ENCODE results near the gene CHID1.

Gene CHID1

DNA sequence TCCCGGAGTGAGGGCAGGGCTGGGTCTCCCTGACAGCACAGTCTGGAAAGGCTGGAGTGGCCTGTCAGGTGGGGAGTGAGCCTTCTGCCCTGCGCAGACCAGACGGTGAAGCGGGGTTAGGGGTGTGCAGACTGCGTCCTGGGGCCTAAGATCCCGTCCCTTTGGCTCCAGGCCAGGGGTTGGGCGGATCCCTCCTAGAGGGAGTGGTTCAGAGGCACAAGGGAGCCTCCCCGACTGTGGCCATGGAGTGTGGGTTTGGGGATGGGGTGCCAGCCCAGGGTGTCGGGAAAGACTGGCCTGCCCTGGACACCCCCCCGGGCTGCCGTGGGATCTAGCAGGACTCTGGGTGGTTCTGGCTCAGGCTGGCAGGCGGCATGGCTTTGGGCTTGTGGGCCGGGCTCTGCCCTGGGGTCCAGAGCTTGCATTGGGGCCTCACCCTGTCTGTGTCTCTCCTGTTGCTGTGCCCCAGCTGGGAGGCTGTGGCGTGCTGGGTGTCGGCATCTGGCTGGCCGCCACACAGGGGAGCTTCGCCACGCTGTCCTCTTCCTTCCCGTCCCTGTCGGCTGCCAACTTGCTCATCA lies 48.4 kb downstream of the CHID1 start:
- no peak for DNase-seq

DNA sequence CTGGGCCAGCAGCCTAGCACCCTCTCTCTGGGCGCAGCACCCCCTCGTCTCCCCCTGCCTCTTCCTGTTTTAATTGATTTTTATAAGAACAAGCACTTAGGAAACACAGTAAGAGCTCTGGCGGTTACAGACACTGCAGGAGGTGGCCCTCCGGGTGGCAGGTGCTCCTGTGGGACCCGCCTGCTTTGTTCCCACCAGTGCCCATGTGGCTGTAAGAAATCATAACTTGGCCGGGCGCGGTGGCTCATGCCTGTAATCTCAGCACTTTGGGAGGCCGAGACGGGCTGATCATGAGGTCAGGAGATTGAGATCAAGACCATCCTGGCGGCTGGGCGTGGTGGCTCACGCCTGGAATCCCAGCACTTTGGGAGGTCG lies 49.5 kb downstream of the CHID1 start:
- DNase-seq: no peak

DNA sequence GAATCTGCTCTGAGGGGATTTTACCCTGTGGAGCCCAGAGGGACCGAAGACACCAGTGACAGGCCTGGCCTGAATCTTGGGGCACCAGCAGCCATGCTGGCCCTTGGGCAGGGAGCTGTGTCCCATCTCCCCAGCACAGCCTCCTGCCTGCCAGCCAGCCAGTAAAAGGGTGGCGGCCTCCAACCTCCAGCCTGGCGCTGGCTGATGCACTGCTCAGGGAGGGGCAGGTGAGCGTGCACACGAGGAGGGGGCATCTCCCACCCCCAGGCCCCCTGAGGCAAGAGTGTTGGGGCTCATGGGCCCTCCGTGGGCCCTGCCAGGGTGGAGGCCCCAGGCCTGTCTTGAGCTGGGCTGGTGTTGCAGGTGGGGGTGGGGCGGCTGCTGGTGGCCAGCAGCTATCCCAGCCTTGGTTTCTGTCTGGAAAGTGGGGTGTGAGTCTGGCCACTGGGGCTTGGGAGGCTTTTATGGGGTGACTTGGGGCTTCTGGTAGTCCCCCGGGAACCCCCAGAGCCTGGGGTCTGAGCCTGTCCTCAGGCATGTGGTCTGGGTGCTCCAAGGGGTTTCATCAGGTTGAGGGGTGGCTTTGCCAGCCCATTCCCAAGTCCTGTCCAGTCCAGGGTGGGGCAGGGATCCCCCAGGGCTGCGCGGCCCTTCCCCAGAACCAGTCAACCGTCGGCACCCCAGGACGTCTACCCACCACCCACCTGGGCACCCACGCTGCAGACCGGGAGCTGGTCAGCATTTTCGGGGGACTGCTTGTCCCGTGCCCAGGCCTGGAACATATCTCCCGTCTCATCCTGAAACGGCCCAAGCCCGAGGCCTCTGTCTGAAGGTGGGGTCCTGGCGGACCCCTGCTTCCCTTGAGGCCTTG lies 50.1 kb downstream of the CHID1 start:
- no peak for DNase-seq

DNA sequence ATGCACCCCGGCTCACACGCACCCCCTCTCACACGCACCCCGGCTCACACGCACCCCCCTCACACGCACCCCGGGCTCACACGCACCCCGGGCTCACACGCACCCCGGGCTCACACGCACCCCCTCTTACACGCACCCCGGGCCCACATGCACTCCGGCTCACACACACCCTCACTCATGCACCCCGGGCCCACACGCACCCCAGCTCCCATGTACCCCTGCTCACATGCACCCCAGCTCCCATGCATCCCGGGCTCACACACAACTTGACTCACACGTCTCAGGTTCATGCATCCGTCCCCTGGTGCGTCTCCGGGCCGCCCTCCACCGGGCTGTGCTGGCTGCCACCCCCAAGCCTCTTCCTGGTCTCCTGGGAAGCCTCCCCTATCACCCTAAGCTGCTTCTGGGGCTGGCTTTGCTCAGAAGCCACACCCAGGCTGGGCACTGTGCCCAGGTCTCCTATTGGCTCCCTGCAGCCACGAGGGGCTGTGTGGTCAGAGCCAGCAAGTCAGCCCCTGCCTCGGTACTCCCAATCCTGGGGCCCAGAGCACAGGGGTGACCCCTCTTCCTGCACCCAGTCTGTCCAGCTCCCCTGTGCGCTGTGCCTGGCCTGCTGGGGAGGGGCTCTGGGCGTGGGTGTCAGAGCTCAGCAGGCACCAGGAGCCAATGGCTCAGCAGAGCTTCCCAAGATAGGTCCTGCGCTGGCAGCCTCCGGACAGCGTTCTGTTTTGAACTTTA lies 51.0 kb downstream of the CHID1 start:
- no peak for DNase-seq

DNA sequence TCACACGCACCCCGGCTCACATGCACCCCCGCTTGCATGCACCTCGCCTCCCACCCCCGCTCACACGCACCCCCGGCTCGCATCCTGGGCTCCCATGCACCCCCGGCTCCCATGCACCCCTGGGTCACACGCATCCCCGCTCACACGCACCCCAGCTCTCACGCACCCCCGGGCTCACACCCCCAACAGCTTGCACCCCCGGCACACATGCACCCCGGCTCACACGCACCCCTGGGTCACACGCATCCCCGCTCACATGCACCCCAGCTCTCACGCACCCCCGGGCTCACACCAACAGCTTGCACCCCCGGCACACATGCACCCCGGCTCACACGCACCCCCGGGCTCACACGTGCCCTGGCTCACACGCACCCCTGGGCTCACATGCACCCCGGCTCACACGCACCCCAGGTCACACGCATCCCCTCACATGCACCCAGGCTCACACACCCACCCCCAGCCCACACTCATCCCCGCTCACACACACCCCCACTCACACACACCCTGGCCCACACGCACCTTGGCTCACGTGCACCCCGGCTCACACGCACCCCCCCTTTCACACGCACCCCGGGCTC lies 51.8 kb downstream of the CHID1 start:
- DNase-seq: no peak

DNA sequence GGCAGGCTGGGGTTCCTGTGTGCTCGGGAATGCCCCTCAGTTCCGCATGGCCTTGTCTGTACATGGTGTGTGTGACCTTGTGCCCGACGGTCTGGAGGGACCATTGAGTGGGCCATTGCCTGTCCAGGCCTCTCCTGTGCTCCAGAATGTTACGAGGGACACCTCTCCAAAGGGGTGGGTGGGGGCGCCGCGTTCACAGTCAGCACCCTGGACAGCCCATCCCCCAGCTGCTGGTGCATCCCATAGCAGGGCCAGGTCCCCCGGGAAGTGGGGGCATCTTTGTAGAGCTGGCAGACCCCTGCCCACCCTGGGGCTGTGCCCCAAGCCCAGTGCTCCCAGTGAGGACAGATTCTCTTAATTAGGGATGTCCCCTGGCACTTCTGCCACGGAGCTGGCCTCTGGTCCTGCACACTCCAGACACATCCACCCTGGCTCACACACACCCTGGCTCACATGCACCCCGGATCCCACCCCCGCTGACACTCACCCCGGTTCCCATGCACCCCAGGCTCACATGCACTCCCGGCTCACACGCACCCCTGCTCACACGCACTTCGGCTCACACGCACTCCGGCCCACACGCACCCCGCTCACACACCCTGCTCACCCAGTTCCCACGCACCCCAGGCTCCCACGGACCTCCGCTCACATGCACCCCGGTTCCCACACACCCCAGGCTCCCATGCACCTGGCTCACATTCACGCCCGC lies 52.4 kb downstream of the CHID1 start:
- no peak for DNase-seq

DNA sequence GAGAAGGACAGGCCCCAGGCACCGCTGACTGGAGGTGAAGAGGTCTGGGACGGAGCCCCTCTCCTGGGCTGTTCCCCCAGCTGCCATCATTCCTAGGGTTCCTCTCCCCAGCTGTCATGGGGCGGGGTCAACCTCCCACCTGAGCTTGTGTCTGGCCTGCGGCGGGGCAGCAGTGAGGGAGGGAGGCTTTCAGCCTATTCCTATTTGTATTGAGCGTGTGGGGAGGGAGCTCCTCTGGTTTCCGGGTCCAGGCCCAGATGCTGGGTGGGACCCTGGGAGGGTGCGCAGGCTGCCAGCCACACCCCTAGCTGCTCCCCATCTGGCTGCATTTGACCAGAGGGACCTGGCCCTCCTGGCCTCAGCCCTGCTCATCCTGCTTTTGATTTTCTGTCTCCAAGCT lies 54.2 kb downstream of the CHID1 start:
- no peak for DNase-seq

DNA sequence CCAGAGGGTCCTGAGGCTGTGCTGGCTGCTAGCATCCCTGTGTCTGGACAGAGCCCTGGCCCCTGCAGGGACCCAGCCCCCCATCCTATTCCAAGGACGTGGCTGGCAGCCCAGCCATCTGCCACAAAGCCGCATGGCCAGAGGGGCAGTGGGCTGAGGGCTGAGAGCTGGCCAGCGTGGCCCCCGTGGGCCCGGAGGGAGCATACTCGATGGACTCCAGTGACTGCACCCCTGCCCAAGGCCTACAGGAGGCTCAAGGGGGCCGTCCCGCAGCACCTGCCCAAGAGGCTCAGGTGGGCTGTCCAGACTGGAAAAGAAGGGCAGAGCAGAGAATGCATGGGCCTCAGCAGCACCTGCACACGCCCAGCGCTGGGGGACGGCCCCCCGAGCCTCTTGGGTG lies 54.8 kb downstream of the CHID1 start:
- DNase-seq: no peak

DNA sequence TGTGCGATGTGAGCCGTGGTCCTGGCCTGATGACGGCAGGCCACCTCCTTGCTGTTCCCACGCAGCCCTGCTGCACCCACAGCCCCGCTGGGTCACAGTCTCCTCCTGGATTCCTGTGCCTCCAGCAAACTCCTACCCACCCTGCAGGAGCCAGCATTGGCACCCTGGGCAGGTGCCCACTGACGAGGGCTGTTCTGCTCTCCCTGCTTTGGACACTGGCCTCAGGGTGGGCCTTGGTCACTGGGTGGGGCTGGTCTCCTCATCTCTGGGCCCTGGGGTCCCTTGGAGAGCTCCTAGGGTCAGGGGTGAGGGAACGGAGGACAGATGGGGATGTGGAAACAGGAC lies 55.3 kb downstream of the CHID1 start:
- DNase-seq: no peak

DNA sequence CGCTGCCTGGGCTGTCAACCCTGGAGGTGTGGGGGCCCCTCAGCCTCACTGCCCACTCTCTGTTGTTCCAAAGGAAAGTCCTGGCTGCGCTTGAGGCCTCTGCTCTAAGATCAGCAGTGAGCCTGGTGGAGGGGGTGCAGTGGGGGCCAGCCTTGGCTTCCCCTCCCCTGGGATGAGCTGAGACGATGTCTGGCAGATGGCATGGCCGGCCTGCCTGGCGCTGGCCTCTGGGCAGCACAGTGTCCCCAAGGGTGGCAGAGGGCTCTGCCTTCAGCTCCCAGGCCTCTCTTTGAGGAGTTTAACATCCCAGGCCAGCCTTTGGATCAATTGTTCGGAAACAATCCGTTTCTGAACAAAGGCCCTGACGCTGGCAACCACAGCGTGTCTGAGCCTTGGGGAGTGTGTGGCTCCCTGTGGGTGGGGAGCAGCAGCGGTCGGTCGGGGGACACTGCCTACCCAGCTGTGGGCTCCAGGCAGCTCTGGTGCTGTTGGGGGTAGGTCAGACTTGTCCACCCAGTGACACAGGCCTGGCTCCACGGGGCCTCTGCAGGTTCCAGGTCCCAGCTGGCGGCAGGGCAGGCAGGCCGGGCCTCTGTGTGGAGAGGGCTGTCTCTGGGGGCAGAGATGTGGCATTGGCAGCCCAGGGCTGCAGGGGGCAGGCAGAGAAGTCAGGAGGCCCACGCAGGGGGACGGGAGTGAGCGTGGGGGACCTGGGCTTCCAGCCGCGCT lies 55.8 kb downstream of the CHID1 start:
- no peak for DNase-seq

DNA sequence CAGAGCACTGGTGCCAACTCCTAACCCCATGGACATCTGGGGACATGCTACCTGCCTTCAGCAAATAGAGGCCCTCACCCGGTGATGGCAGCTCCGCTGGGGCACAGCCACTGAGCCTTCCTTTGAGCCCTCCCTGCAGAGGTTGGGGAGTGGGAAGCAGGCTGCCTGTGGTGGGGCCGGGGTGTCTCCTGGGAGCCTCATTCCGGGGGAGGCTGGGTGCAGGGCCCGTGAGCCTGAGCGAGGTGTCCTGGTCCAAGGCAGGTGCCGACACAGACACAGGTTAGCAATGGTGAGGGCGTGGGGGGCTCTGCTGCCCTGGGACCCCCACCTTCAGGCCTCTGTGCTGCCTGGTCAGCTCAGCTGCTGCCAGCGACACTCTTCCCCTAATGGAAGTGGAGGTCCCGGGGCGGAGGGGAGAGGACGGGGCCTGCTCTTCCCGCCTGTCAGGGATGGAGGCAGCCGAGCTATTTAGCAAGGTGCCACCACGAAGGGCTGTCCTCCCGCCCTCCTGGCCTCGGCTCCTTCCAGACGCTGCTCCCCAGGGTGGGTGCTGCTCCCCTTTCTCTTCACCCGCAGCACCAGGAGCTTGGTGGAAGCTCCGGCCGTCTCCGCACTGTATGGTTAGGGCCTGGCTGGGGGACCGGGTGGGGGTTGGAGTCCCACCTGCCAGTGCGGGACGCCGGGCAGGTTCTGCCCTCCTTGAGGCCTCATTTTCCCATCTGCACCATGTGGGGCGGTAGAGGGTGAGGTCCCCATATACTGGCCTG lies 56.7 kb downstream of the CHID1 start:
- DNase-seq: no peak

DNA sequence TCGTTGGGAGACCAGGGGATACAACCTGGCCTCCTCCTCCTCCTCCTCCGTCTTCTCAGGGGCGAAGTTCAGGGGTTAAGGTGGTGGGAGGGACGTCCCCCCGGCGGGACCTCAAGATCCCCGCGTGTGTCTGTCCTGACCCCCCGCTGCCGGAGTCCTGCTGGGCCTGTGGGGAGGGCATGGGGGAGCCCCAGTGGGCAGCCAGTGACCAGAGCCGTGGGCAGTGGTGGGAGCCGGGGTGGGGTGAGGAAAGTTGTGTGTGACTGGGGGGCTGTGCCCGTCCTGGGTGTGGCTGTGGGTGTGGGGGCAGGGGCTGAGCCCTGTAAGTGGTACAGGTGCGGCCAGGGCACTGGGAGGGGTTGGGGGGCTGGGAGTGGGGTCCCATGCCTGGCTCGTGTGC lies 57.8 kb downstream of the CHID1 start:
- DNase-seq: no peak

DNA sequence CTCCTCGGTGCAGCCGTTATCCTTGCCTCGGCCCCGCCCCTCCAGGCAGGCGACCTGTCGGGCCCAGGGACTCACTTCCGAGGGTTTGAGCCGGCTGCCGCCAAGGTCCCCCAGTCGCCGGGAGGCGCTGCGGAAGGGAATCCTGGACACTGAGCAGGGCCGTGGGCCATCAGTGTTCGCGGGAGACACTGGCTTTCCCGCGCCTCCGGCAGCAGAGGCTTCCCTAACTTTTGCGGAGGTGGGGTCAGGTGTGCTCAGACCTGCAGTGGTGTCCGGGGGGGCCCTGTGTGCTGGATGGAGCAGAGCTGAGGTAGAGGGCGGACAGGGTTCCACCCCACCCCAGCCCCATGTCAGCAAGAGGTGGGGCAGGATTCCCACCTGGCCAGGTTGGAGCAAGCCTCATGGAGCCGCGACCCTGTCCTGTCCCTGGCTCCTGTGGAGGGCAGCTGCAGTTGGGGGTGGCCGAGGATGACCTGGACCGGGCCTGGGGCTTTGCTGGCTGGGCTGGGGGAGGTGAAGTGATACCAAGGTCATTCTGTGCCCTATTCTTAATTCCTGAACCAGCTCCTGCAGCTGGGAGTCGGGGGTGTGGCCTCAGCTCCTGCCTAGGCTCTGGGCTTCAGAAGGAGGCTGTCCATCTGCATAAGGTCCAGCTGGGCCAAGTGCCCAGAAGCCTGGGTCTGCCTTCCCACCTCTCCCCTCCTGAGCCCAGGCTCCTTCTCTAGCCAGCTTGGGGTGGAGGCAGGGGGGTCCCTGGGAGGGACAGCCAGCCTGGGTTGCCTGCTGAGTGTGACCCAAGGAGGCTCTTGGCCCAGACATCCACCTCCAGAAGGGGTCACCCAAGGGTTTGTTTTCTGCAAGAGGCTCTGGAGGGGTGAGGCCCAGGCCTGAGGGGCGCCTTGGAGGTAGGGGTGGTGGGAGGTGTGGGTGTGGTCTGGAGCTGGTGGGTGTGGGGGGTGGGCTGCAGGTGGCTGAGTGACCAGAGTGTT lies 59.5 kb downstream of the CHID1 start:
- DNase-seq: no peak

DNA sequence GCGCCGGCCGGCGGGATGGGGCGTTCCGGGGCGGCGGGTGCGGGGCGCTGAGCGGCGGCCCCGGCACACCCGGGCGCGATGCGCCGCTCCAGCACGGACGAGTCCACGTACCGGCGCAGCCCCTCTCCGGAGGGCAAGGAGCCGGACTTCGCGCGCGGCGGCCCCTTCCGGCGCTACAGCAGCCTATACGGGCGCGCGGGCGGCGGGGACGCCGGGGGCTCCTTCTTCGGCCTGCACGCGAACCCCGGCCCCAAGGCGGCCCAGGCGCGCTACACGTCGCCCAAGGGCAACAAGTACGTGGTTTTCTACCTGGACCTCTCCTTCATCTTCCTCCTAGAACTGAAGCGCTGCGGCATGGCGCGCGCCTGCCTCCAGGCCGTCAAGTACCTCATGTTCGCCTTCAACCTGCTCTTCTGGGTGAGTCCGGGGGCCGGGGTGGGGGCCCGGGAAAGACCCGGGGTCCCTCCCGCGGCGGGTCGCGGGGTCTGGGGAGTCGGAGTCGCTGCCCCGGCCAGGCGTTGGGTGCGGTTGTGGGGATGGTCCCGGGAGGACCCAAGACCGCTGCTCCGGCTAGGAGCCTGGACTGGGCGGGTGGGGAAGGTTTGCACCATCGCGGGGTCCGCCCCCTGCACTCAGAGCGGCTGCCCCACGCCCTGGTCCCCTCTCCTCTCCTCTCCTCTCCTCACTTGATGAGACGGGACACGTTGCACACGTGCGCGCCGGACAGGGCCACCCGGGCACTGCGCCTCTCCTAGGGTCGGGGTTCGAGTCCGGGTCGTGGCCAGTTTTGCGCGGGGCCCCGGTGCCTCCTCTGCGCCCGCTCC lies 60.4 kb downstream of the CHID1 start:
- DNase-seq: no peak

DNA sequence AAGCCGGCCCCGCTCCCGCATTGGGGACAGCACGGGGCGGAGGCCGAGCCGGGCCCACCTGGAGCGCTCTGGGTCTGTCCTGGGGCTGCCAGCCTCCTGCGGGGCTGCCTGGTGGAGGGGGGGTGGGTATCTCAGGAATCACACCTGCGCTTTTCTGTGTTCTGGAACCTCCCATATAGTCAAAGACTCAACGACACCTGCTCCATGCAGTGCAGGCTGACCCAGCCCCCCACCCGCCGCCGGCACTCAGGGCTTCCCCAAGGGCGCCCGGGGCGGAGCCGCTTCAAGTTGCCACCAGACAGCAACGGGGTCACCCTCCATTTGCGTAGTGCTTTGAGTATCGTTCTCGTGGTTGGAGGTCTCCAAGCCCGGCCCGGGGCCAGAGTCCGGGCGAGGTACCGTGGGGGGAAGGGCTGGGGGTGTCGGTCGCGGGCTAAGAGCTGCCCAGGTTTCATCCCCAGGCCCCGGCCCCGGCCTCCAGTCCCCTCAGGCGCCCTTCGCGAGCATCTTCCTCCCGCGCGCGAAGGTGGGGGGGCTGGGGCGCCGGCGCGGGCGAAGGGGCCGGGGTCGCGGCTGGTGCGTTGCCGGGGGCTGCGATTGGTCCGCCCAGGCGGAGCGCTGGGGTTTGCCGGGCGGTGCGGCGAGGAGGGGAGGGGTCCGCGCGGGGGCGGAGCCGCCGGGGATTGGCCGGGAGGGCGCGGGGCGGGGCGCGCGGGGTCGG lies 61.3 kb downstream of the CHID1 start:
- no peak for DNase-seq

DNA sequence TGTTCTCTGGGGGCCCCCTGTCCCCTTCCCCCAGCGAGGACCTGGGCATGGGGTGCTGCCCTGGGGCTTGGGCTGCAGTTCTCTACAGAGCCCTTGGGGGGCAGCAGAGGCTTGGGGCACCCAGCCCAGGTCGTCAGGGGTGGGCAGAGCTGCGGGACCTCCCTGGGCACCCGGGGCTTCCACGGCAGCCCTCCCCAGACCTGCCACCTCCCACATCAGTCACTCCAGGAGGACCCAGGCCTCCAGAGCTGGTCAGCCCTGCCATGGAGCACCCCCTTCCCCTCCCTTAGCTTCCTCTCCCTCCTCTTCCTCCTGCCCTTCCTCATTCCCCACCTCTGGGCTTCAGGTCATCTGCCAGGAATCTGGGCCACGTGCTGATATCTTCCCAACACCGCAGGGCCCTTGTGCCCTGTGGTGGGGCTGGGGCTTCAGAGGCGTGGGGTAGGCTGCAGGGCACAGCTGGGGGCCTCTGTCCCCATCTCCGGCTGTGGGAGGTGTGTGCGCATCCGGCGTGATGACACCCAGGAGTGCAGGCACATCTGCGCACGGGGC lies 62.2 kb downstream of the CHID1 start:
- DNase-seq: peak; percentile 51

DNA sequence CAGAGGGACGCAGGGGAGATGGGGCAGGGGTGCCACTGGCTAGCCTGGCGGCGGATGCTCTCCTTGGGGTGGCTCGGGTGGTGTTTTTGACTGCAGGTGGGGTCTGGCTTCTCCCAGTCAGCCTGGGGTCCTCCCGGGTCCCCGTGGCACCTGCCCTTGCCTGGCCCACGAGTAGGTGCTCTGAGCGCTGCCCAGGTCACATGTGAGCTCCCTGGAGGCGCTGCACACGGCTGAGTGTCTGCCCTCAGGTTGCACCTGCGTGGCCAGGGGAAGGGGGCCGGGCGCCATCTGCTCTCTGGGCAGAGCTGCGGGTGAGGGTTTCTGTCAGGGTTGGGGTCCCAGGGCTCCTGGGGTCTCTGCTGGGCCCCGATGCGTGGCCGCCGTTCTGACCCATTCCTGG lies 62.7 kb downstream of the CHID1 start:
- DNase-seq: no peak

DNA sequence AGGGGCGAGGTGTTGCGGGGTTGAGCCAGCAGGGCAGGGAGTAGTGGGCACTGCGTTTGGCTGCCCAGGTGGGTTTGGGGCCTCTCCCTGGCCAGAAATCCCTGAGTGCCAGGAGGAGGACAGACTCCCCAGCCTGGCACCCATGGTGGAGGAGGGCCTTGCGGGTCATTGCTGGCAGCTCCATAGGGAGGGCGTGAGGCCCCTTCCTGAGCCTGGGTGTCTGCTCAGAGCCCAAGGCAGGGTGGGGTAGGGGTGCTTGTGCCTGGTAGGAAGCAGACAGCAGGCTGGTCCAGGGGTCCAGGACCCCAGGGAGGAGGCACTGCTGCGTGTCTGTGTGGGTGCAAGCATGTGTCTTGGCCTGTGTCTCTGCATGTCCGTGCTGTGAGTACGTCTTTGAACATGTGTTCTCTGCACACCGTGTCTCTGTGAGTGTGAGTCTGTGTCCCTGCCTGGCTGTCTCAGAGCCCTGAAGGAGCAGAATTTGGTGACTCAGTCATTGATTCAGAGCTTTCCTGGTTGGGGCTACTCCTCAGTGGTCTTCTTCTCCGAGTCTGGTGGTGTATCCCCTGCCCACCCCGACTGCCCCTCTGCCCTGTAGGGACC lies 64.0 kb downstream of the CHID1 start:
- DNase-seq: no peak
